GM12874 (cell line): ENCODE measurements around the gene ALDH1A1.

Experiments used
- CTCF ChIP-seq: IDR thresholded peaks from 2 replicates; pipeline ENCODE4 v1.5.1; 2011; ENCODE audit warnings: low read depth, mild to moderate bottlenecking, control low read depth, low read length, moderate library complexity; ENCODE audit not compliant: insufficient read depth

ALDH1A1 gene

DNA sequence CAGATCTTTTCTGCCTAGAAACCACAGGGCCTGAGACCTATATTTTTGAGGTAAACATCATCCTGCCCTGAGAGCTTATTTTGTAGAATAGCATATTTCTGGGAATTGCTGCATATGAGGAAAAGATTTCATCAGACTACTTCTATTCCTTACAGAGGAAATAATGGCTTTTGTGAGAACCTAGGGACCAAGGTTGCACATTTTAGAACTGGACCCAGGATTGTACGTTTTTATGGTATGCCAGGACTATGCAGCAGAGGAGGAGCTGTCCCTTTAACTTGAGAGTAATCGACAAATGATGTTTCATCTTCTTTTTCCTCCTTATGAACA, 2.2 kb upstream of the ALDH1A1 start:
- no peak for TF ChIP-seq CTCF

DNA sequence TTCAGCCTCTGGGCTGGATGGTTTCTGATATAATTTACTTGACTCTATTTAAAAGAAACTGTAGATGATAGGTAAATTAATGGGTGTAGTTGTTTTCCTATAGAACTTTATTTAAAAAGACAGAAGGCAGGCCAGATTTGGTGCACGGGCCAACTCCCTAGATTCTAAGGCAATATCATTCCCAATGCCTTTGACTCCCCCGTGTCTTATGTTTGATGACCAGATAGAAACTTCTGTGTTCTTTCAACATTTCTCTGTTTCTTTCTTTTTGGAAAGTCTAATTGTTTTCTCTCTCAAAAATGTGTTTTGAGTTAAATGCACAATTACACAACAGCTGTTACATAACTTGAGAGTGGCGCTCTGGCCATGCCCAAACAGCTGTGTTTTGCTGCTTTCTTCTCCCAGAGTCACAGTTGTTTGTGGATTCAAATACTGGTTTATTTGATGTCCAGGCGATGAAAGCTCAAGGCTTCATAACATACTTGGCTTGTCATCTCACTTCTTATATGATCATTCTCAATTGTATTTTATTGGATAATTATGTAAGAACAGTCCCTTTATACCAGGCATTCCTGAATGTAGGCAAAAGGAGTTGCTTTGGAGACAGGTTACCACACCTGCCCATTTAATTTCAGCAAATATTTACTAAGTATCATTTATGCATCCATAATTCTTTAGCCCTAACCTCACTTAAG, 1.7 kb upstream of the ALDH1A1 start:
- no peak for TF ChIP-seq CTCF

DNA sequence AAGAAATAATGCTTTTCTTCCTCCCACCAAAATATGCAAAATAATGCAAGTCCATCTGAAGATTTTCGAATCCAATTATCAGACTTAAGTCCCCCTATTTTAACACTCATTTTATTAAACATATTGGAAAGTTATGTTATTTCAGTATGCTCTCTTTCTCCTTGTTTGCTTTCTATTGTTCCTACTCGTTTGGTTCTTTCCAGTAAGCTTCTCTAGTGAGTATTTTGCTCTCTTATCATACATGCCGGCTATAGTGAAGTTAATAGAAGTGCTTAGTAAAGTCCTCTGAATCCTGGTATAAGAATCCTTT, 517 bp downstream of the ALDH1A1 start:
- TF ChIP-seq CTCF, result no peak

DNA sequence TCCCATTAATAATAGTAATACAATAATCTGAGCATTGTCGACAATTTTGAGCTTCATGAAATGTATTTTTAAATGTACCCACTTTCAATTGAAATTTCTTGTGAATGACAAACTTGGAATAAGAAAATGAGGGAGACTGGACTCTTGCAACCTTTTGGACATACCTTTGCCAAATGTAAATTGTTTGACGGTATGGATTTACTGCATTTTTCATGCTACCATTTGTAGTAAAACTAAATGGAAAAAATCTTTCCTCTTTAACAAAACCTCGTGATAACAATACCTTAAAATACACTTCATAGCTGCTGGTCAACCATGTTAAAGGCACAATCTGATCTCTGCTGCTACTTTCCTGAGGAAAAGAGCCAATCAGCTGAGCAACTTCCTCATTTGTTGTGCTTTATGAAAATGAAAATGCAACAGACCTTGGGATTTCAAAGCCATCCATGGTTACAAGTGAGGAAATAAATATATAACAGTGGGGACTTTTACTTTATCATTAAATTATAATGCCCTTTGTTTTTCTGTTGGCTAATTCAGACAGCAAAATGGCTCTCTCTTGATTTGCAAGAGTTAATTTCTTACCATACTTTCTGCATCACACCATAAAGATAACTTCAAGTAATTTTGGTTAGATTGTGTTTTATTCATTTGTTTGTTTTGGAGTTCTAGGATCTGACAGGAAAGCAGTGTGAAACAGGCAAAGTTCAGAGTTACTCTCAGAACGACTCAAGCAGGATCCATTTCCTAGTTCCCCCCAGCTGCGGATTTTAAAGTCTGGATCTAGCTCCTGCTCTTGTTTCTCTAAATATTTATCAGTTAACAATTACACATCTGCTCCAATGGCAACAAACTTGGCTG, 1.1 kb downstream of the ALDH1A1 start:
- TF ChIP-seq CTCF, result no peak

- TF ChIP-seq CTCF, result no peak
These were observed 1.9 kb downstream of the ALDH1A1 start for GRCh38 chr9:72950875-72951442.

- TF ChIP-seq CTCF, result no peak
These were observed 2.9 kb downstream of the ALDH1A1 start for GRCh38 chr9:72949918-72950325.

- TF ChIP-seq CTCF, result no peak
These were observed 3.6 kb downstream of the ALDH1A1 start for GRCh38 chr9:72949244-72949582.
